HG03521 (cell line): ENCODE measurements around the gene CSMD2.

Experiments used
- ATAC-seq: cut with Tn5 transposase; IDR thresholded peaks from one replicate; pipeline ENCODE4 v1.9.1; 2021; ENCODE audit warnings: mild to moderate bottlenecking, moderate library complexity; ENCODE audit not compliant: unreplicated experiment

CSMD2 gene

DNA sequence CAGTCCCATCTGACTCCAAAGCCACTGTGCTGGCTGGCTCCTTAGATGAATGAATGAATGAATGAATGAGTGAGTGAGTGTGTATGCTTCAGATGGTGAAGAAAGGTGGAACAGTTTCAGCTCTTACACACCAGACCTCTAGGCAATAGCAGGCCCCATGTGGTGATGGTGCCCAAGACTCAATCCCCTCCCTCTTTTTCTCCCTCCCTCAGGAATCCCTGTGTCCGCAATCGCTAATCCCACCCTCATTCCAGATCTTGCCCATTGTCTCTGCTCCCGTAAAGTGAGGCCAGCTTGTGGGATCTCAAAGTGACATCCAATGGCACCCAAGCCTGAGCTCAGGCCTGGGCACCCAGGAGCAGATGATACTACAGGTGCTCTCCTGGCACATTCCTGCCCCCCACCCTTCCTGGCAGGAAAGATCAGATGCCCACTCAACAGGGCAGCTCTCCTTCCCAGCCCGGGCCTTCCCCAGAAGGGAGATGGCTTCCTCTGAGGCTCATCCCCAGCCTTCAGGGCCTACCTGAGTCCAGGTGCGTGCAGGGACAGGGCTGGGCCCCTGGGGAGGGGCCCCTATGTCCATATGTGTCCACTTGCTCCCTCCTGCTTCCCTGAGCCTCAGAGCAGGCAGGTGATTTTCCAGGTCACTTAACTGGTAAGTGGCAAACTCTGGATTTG is 194.7 kb downstream of the CSMD2 start:
- ATAC-seq, result no peak

DNA sequence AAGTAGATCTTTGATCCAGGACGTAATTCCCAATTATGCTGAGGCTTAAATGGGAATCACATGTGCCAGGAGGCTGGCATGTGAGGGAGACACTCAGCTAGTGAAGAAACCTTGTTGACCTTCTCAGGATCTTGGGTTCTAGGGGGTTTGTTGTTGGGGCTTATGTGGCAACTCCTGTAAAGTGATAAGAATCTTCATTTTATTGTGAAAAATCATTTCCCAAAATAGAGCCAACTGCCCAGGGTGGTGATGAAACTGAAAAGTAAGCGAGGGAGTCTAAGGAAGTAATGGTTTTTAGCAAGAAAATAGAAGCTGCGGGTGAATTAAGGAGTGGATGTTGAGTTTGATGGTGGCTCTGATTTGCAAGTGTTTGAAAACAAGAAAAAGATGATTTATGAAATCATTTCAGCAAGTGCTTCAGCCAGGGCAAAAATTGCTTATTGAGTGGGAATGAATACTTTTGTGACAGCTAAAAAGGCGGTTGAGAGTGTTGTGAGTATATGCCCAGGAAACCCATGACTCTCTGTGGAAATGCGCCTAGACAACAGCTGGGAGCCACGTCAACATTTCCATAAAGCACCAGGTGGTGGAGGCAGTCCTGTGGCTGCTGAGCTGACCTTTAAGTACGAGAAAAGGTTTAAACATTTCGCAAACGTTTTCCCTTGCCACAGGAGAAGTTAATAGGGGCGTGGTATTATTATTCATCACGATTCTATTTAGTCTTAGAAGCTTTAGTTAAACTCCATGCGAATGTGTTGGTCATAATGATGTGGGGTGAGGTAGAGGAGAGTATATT is 198.5 kb downstream of the CSMD2 start:
- ATAC-seq, result no peak

DNA sequence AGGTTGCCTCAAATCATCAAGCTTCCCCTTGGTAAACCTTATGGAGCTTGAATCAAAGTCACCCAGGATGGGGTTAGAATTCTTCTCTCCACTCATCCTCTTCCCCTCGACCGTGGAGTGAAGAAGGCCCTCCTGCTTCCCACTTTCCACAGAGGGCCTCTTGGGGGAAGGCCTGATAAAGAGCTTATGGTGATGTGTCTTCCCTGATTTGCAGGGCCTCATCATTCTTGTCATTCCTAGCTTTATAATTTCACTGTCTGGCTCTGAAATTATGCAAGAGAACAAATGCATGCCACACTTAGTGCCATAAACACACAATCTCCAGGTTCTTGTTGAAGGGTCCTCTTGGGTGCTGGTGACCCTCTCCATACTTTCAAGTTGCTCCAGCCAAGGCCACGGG is 199.9 kb downstream of the CSMD2 start:
- no peak for ATAC-seq

DNA sequence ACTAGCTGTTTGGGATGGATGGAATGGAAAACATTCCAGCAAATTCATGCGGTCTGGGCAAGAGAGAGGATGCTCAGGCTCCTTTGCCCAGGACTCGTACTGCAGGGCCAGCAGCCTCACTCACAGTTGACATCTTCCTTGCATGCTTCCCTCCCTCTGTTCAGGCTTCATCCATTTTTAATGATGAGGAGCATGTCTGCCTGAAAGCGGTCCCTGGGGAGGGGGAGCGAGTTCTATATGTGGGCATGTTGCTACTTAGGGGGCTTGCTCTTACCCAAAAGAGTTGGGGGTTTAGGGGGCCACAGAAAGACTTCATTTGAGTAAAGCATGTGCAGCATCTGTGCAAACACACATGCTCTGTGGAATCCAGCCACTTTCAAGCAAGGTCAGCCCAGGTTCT is 203.0 kb downstream of the CSMD2 start:
- no peak for ATAC-seq

DNA sequence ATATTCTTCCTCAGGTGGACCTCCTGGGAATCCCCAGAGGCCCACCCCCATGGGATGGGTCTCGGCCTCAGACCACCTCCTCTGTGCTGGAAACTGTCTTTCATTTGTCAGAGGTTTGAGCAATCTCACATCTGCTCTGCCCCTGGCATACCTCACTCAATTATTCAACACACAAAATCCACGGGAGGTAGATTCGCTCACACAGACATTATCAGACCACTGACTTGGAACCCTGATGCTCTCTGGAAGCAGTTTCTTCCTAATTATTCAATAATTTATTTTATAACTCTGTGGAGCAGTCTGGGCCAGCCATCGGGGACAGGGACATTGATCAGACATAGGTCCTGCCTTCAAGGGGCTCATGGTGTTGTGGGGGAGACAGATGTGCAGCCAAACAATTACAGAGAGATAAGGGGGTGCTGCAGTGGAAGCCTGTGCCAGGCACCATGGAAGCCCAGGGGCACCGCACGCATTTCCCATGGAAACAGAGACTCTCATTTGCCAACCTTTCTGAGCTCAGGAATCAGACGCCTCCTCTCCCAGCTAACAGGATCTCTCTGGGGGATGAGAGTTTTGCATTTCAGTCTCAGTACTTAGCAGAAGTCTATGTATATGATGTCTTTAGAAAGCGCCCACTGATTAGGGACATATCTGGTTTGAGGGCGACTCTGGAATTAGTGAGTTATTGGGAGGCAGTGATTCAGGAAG is 204.7 kb downstream of the CSMD2 start:
- no peak for ATAC-seq

DNA sequence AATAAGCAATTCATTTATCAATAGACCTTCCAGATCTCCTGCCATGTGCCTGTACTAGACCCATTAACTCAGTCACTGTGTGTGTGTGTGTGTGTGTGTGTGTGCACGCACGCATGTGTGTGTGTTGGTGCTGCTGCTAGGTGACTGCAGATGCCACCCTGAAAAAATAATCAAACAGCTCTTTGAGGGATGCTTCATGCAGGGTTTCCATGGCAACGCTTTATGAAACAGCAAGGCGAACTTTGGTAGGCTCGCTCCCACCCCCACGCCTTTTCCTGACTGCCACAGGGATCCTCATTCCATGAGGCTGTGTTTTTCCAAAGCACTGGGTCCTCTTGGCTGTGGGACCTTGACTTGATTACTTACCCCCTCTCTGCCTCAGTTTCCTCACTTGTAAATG is 207.2 kb downstream of the CSMD2 start:
- ATAC-seq, result no peak

DNA sequence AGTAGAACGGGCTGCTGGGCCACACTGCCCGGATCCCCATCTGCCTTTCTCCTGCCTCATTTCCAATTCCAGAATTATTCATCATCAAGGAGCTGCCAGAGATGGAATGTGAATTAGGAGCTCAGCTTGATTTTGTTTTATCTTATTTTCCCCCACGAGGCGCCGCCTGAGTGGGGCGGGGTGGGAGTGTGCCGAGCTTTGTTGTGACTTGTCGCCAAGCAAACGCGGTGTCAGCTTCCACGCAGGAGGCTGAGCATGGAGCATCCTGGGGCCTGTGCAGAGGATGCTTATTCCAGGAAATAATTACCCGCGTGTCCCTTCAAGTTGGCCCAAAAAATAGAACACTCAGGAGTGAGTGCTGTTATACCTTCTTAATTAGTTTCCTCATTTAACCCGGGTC is 209.9 kb downstream of the CSMD2 start:
- ATAC-seq, result no peak

DNA sequence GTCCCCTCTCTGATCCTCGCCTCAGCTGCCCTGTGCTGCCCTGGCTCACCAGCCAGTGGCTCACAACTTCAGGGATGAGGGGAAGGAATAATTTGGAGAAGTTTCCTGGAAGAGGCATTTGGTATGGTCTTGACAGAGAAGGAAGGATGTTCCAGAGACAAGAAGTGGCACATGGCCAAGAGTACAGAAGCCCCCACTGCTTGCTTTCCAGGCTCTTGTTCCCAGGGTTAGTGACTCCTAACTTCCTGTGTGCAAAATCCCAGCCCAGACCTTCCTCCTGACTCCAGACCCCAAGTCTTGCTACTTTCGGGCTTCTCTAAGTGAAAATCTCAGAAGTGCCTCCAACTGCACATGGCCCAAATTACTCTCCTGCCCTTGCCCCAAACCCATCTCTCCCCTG is 215.5 kb downstream of the CSMD2 start:
- no peak for ATAC-seq

DNA sequence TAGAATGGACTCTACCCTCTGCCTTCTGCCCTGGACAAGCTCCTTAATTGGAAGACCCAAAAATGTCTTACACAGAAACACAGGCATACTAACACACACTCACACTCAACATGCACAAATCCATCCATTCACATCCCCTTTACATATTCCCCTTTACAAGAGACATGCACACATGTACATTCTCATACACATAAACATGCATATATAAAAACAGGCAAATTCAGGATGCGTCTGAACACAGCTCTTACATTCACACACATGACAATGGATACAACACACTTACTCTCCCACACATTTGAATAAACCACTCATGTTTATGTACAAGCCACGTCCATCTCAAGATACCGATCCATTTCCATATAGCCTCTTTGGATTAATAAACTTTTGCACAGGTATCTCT is 216.7 kb downstream of the CSMD2 start:
- ATAC-seq, result no peak

DNA sequence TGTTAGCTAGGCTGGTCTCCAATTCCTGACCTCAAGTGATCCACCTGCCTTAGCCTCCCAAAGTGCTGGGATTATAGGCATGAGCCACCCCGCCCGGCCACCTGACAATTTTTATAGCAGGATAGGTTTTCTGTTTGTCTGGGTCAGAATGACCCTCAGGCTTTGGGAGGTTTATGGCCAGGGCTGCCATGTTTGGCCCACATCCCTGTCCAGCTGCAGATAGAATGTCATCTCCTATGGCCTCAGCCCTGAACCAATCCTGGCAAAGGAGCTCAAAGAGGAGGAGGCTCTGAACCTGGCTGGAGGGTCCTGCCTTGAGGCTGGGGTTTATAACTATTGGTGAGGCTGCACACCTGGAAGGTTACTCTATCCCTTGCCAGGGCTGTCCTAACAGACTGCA is 218.2 kb downstream of the CSMD2 start:
- no peak for ATAC-seq

DNA sequence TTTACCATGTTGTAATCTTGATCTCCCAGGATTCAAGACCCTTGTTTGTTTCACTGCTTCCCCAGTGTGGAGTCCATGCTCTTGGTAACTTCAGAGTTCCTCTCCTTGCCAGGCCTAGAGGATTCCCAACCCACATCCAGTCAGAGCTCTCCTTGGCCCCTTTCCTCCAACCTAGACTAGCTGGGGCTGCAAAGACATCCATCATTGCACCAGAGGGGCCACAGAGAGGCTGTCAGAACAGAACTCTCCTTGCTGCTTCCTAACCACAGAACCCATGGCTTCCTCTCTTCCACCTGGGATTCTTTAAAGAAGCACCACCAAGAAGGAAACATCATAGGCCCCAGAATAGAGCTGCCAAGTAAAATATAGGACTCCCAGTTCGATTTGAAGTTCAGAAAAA is 220.2 kb downstream of the CSMD2 start:
- no peak for ATAC-seq

DNA sequence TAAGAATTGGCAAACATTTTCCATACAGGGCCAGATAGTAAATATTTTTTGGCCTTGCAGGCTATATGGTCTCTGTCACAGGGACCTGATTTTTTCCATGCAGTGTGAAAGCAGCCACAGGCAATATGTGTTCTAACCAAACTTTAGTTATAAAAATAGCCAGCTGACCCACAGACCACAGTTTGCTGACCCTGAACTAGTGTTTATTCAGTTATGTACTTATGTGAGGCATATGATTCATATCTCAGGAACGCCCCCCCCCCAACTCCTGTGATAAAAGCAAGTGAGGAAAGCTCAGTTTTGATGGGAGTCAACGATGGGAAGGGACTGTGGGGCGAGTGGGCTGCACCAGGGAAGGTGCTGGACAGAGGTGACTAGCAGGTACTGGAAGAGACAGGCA is 221.1 kb downstream of the CSMD2 start:
- no peak for ATAC-seq

DNA sequence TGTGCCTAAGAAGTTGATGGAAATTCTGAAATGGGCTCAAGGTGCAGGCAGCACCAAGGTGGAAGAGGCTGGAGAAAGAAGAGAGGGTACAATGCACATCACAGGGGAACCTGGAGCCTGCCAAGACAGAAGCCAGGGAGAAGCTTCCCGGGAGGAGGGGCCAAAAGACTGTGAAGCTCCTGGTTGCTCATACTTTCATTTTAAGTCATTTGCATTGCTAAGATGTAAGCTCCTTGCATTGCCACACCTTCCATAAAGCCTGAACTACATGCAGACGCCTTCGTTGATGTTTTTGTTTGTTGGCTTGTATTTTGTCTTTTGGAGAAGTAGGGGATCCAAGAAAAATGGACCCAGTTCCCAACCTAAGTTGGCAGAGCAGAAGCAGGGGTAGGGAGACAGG is 232.2 kb downstream of the CSMD2 start:
- ATAC-seq, result no peak

DNA sequence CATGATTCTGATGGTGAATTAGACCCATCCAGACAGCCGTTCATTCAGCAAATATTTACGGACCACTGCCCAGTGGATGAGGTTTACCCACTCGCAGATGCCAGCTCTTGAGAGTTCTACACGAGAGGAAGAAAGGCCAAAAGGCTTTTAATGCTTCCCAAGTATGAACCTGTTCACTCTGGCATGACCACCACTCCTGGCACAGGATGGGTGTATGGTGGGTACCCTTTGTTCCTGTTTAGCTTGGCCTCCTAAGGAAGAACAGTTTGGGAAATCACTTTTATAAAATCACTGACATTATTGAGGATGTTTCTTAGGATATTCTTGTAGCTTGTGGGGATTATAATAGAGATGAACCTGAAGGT is 233.9 kb downstream of the CSMD2 start:
- ATAC-seq, result no peak

DNA sequence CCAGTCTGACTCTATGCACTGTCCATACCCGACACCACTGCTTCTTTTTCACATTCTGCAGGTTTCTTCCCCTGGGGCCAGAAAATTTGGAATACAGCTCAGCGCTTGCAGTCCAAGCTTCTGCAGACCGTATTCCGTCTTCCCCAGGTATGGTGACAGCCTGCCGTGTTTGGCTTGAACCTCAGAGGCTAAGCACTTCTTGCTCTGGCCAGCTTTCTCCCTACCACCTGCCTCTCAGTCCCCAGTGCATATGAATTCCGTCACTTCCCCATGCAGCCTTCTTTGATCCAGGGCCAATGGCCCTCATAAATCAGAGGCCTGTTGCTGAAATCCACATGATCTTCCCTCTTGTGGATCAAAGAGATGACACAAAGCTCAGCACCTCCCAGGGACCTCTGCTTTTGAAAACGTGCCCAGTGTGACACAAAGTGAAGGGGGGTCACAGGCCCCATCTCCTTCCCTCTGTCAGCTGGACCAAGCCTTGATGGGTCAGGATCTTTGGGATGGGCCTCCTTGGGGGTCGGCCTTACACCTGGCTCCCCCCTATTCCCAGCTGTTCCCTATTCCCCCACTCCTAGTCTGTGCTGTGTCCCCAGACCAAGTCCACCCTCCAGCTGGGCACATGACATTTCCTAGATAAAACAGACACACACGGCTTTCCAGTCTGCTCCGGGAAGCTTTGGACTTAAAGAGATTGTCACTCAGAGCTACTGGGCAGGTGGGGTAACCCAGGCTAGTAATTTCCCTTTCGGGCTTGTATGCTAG is 234.5 kb downstream of the CSMD2 start:
- no peak for ATAC-seq

DNA sequence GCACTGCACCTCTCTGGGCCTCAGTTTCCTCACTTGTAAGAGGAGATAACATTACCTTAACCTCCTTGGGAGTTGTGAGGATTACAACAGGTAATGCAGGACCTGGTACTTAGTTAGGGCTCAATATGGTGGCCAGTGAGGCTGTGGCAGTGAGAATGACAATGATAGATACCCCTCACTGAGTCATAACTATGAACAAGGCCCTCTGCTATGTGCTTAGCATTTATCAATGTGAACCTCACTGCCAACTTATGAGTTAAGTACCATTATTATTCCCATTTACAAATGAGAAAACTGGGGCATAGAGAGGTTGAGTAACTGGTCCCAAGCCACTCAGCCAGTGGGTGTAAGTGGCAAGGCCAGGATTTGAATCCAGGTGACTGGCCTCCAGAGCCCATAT is 236.8 kb downstream of the CSMD2 start:
- ATAC-seq, result no peak

DNA sequence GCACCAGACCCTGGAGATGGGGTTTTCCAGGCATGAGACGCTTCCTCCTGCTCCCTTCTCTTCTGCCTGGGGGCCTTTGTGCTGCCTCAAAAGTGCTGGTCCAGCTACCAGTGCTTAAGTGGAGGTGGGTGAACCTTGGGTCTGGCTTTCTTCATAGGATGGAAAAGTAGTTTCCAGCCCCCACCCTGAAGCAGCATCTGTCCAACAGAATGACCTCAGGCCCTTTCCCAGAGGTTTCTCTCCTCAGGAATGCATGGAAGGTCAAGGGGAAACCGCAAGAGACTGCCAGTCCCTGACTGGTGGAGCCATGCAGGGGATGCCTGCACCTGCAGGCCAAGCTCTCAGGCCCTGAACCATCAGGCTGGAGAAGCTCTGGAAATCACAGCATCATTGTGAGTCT is 237.3 kb downstream of the CSMD2 start:
- ATAC-seq, result no peak

DNA sequence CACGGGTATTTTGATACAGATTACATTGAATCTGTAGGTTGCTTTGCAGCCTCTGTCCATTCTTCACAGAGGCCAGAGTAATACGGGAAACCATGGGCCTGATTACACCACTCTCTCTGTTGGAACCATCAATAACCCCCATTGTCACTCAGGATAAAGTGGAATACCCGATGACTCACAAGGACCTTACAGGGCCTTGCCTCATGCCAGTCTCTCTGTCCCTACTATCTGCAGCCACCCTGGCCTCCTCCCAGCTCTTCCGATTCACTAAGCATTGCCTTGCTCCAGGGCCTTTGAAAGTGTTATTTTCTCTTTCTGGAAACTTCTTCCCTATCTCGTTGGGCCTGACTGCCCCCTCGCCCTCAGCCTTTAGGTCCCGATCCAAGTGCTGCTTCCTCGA is 239.4 kb downstream of the CSMD2 start:
- ATAC-seq, result no peak

DNA sequence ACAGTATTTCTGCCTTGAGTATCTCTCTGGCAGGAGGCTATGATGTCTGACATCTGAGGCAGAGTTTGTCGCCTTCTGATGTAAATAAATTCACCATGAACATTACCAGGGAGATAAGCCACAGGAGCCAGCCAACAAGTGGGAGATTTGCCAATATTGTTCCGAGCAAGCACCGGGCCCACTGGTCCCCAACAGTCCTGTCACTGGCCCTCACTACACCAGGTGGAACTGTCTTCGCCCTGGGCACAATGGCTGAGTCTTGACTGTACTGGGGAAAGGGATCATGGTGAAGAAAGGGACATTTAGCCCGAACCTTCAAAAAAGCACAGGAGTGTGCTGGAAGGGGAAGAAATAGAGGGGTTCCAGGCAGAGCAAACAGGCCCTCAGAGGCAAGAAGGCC is 243.7 kb downstream of the CSMD2 start:
- no peak for ATAC-seq

DNA sequence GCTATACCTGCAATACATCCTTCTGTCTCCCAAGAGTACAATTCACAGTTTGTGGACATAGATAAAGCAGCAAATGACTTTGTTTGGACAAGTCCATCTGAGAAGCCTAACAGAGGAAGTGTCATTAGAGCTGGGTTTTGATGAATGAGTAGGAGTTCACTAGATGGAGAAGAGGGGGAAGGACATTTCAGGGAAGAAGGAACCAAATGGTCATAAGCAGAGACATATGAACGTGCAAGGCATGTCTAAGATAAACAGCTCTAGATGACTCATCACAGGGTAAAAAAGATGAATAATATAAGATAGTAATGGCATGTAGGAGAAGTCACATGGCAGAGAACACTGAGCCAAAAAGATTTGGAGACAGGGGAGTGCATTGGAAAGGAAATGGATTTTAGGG is 246.7 kb downstream of the CSMD2 start:
- ATAC-seq, result no peak

DNA sequence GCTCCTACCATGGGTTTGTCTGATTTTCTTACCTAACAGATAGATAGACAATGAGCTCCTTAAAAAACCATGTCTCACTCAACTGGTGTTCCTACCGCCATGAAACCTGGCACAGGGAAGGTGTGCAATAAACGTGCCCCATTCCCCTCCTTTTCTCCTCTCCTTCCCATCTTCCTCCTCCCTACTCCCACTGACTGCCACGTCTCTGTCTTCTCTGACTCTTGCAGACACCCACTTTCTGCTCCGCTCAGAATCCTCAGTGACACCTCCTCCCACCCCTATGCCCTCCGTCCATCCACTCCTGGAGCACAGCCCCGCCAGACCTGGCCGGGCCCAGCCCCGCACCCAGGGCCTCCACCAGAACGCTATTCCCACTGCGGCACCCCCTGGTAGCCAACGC is 248.2 kb downstream of the CSMD2 start:
- no peak for ATAC-seq
